ENCODE measurements around the gene ZNF8. TPM values are rescaled to one million over a fixed set of nuclear protein-coding genes. Genes with fewer than 3 reads are reported as not detected.

Gene ZNF8
- total RNA-seq, 3 donors from 2014 or later, result 4.2 to 10.8 (median 9.2) TPM

DNA sequence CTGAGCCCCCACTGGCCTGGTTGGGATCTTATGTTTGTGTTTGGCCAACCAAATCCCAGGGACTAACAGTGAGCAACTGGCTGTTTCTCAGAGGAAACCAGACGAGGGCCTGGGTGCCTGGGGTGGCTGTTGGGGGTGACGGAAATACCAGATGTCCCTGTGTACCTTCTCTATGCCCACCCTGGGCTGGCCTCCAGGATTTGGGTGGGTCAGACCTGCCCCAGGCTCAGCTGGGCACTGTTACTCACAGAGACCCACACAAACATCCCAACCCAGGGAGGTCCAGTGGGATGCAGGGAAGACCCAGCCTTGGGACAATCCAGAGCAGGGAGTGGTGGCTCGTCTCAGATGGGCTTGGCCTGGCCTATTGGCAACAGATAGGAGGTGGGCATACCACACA lies 56.9 kb downstream of the ZNF8 start:
- Histone ChIP-seq H3K4me1 (no peaks in the 10 kb centered on the region), H3K27ac (no peak overlapping the region), H3K4me3 (no peak overlapping the region), H3K9me3 (peaks cover 0 to 4% of the 10 kb centered on the region in 2 donors), H3K27me3 (no peaks in the 10 kb centered on the region), H3K36me3 (no peaks in the 10 kb centered on the region)
- no peak for DNase-seq (ENCODE audit: low spot score in 2 of 2)
- intact Hi-C loops (cut with DNase I; ENCODE audit: low total_unique reads), result no loop called here
- no peak for TF ChIP-seq CTCF (IDR thresholded peaks at IDR 0.05)
- no peak for TF ChIP-seq POLR2A (IDR thresholded peaks at IDR 0.05)
- TF ChIP-seq POLR2AphosphoS5 (IDR thresholded peaks at IDR 0.05), result no peak

DNA sequence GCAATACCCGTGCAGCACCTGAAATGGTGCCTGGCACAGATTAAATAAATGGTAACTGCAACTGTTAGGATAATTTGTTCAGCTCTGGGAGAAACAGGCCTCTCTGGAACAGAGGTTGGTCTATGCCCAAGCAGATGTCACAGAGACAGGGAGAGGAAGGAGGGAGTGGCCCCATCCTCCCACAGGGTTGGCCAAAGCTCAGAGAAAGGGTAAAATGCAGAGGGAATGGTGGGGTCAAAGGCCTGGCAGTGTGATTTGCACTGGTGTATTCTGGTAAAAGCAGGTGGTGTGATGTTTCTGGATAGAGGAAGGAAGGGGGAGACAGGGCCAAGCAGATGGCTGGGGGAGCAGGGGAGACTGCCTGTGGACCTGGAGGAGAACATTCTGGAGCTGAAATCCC lies 57.5 kb downstream of the ZNF8 start:
- peaks cover 0 to 4% of the 10 kb centered on the region in 2 donors for H3K9me3 ChIP-seq
- TF ChIP-seq CTCF (IDR thresholded peaks at IDR 0.05), result no peak
- TF ChIP-seq POLR2AphosphoS5 (IDR thresholded peaks at IDR 0.05), result no peak
- no peak for TF ChIP-seq POLR2A (IDR thresholded peaks at IDR 0.05)
- H3K27ac ChIP-seq, result no peak overlapping the region
- no peak for DNase-seq (ENCODE audit: low spot score in 2 of 2)
- H3K4me1 ChIP-seq, result no peaks in the 10 kb centered on the region
- no peaks in the 10 kb centered on the region for H3K36me3 ChIP-seq
- no peak overlapping the region for H3K4me3 ChIP-seq
- intact Hi-C loops (cut with DNase I; ENCODE audit: low total_unique reads), result no loop called here
- H3K27me3 ChIP-seq, result no peaks in the 10 kb centered on the region

- Histone ChIP-seq H3K4me3 (no peak overlapping the region), H3K27me3 (no peaks in the 10 kb centered on the region), H3K27ac (no peak overlapping the region), H3K36me3 (no peaks in the 10 kb centered on the region), H3K4me1 (no peaks in the 10 kb centered on the region), H3K9me3 (peaks cover 0 to 4% of the 10 kb centered on the region in 2 donors)
- TF ChIP-seq CTCF (IDR thresholded peaks at IDR 0.05) (no peak), POLR2AphosphoS5 (IDR thresholded peaks at IDR 0.05) (no peak), POLR2A (IDR thresholded peaks at IDR 0.05) (no peak)
- no peak for DNase-seq (ENCODE audit: low spot score in 2 of 2)
- intact Hi-C loops (cut with DNase I; ENCODE audit: low total_unique reads), result no loop called here
Observed at GRCh38 chr19:58336820-58337219, 58.1 kb downstream of the ZNF8 start.

DNA sequence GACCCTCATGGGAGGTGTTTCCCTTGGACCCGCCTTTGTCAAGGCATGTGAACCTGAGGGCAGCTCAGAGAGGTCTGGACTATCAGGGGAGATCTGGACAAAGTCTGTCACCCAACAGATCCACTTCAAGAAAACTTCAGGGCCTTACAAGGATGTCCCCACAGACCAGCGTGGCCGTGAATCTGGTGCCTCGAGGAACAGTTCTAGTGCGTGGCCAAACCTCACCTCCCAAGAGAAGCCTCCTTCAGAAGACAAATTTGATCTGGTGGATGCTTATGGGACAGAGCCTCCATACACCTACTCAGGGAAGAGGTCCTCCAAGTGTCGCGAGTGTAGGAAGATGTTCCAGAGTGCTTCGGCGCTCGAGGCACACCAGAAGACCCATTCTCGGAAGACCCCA lies 59.6 kb downstream of the ZNF8 start:
- Histone ChIP-seq H3K4me1 (no peaks in the 10 kb centered on the region), H3K36me3 (no peaks in the 10 kb centered on the region), H3K4me3 (no peak overlapping the region), H3K27me3 (no peaks in the 10 kb centered on the region), H3K9me3 (peaks cover 0 to 4% of the 10 kb centered on the region in 2 donors), H3K27ac (no peak overlapping the region)
- intact Hi-C loops (cut with DNase I; ENCODE audit: low total_unique reads), result no loop called here
- TF ChIP-seq POLR2A (IDR thresholded peaks at IDR 0.05) (no peak), POLR2AphosphoS5 (IDR thresholded peaks at IDR 0.05) (no peak), CTCF (IDR thresholded peaks at IDR 0.05) (no peak)
- DNase-seq (ENCODE audit: low spot score in 2 of 2), result no peak

GRCh38 chr19:58338825-58339558 lies 60.2 kb downstream of the ZNF8 start:
- no peak for DNase-seq (ENCODE audit: low spot score in 2 of 2)
- intact Hi-C loops (cut with DNase I; ENCODE audit: low total_unique reads), result no loop called here
- Histone ChIP-seq H3K36me3 (no peaks in the 10 kb centered on the region), H3K27me3 (no peaks in the 10 kb centered on the region), H3K9me3 (peaks cover 0 to 4% of the 10 kb centered on the region in 2 donors), H3K27ac (no peak overlapping the region), H3K4me3 (no peak overlapping the region), H3K4me1 (no peaks in the 10 kb centered on the region)
- TF ChIP-seq CTCF (IDR thresholded peaks at IDR 0.05), result no peak
- TF ChIP-seq POLR2A (IDR thresholded peaks at IDR 0.05), result no peak
- TF ChIP-seq POLR2AphosphoS5 (IDR thresholded peaks at IDR 0.05), result no peak
